ENCODE measurements around the gene UTP25. TPM values are rescaled to one million over a fixed set of nuclear protein-coding genes. Genes with fewer than 3 reads are reported as not detected.
A peak's percentile ranks its signal among the peaks of the same experiment; 100 is the strongest.

The UTP25 gene
- total RNA-seq, 4 donors from 2014 or later: 3.9 to 4.6 (median 4.2) TPM

DNA sequence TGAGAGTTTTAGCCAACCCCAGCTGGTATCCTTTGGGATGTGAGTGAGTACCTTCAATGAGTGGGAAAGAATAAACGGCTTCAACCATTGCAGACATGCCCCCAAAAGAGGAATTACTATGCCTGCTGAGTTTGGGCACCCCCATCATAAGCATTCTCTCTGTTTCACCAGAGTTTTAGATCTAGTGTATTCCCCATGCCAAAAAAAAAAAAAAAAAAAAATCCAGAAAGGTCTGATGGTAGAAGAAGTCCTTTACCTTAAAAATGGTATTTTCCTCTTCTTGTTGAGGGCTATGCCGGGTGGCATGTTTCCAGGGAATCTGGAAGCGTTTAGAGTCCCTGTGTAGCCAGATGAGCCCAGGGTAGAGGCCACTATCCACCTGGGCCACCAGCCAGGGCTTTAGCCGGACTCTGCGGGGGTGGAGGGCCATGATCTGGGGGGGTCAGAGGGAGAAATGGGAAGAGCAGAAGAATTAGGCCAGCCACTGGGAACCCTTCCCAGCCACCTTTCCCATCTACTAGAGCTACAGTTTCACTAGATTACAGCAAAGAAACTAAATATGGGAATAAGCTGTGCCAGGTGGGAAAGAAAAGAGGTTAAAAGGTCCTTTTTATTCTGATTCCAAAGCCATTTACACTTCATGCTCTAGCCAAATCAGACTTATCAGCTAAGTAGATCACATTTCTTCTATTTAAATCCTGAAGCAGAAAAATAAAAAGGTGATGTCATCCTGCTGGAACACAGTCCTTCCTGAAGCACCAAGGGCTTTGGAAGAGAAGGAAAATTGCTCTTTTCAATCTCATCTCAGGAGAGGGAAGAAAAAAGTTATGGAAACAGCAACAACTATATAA, 26.6 kb upstream of the UTP25 start:
- H3K4me3 ChIP-seq: no peak overlapping the region
- DNase-seq (peak in 1 of 2 donors; percentile 13), ATAC-seq (no peak)
- peaks cover 7 to 11% (median 9%) of the 10 kb centered on the region in 3 donors for H3K27me3 ChIP-seq
- in situ Hi-C loops (cut with MboI; ENCODE audit: low sequenced_read_pairs in 4 of 4): no loop called here
- peak overlapping the region in 3 of 4 donors; percentile 8 to 28 (median 25) for H3K27ac ChIP-seq
- H3K4me1 ChIP-seq: peaks cover 0 to 11% of the 10 kb centered on the region in 2 donors
- no peak for TF ChIP-seq POLR2A (IDR thresholded peaks at IDR 0.05)
- TF ChIP-seq, protein P1, sequence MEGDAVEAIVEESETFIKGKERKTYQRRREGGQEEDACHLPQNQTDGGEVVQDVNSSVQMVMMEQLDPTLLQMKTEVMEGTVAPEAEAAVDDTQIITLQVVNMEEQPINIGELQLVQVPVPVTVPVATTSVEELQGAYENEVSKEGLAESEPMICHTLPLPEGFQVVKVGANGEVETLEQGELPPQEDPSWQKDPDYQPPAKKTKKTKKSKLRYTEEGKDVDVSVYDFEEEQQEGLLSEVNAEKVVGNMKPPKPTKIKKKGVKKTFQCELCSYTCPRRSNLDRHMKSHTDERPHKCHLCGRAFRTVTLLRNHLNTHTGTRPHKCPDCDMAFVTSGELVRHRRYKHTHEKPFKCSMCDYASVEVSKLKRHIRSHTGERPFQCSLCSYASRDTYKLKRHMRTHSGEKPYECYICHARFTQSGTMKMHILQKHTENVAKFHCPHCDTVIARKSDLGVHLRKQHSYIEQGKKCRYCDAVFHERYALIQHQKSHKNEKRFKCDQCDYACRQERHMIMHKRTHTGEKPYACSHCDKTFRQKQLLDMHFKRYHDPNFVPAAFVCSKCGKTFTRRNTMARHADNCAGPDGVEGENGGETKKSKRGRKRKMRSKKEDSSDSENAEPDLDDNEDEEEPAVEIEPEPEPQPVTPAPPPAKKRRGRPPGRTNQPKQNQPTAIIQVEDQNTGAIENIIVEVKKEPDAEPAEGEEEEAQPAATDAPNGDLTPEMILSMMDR (IDR thresholded peaks at IDR 0.05 in 4 of 5, conservative IDR thresholded peaks at IDR 0.05 in 1 of 5): no peak
- intact Hi-C loops (cut with DNase I; ENCODE audit: low total_unique reads): no loop called here
- H3K9me3 ChIP-seq: no peaks in the 10 kb centered on the region
- no peaks in the 10 kb centered on the region for H3K36me3 ChIP-seq

DNA sequence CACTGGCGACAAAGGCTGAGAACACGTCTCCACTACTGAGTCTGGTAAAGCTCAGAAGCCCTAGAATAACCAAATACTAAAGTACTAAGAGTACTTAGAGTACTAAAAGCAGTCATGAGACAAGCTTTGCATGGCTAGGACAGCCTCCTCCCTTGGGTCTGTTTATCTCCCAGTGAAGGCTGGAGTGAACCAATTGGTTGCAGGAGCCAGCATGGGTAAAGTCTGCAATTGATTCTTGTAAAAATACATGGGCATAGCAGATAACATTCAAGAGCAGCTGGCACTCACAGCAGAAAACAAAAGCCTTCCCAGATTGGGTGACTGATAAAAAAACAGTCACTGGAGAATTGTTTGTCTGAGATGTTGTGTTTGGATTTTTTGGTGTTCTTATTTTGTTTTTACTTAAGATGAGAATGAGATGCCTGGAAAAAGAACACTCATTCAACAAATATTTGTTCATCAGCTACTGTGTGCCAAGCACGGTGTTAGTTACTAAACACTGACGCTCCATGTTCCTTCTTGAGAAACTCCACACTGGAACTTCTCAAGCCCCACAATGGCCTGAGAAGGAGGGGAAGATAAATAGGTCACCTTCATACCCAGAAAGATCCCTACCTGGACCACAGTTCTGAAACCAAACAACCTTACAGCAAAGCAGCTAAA, 25.5 kb upstream of the UTP25 start:
- intact Hi-C loops (cut with DNase I; ENCODE audit: low total_unique reads): no loop called here

DNA sequence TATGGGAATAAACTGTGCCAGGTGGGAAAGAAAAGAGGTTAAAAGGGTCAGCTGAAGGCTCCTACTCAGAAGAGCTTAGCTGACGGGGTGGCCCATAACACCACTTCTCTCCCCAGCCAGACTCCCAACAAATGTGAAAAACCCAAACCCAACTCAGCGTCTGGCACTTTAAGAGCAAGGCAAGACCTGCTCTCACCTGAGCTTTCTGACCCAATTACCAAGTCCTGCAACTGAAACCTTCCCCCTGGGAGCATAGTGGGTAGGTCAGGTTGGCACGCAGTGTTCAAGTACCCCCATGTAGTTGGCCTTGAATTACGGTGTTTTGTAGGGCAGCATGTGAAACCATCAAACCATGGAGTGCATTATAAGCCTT, 25.0 kb upstream of the UTP25 start:
- no peak for DNase-seq
- intact Hi-C loops (cut with DNase I; ENCODE audit: low total_unique reads): no loop called here
- ATAC-seq: no peak
- in situ Hi-C loops (cut with MboI; ENCODE audit: low sequenced_read_pairs in 4 of 4): no loop called here
- H3K9me3 ChIP-seq: no peaks in the 10 kb centered on the region
- H3K27me3 ChIP-seq: peaks cover 10 to 11% (median 11%) of the 10 kb centered on the region in 3 donors
- TF ChIP-seq, protein P1 (IDR thresholded peaks at IDR 0.05 in 4 of 5, conservative IDR thresholded peaks at IDR 0.05 in 1 of 5): no peak
- TF ChIP-seq POLR2A (IDR thresholded peaks at IDR 0.05): no peak
- H3K27ac ChIP-seq: no peak overlapping the region
- H3K4me3 ChIP-seq: no peak overlapping the region
- H3K36me3 ChIP-seq: no peaks in the 10 kb centered on the region
- peaks cover 0 to 11% of the 10 kb centered on the region in 2 donors for H3K4me1 ChIP-seq

More for the DNA sequence above, 25.5 kb upstream of the UTP25 start:
- TF ChIP-seq, protein P1 (IDR thresholded peaks at IDR 0.05 in 4 of 5, conservative IDR thresholded peaks at IDR 0.05 in 1 of 5): no peak
- no peak for TF ChIP-seq POLR2A (IDR thresholded peaks at IDR 0.05)
- Histone ChIP-seq H3K36me3 (no peaks in the 10 kb centered on the region), H3K4me1 (peaks cover 0 to 11% of the 10 kb centered on the region in 2 donors), H3K9me3 (no peaks in the 10 kb centered on the region), H3K4me3 (no peak overlapping the region), H3K27me3 (peaks cover 10 to 11% (median 11%) of the 10 kb centered on the region in 3 donors), H3K27ac (peak overlapping the region in 1 of 4 donors; percentile 25)
- in situ Hi-C loops (cut with MboI; ENCODE audit: low sequenced_read_pairs in 4 of 4): no loop called here
- ATAC-seq (no peak), DNase-seq (no peak)

DNA sequence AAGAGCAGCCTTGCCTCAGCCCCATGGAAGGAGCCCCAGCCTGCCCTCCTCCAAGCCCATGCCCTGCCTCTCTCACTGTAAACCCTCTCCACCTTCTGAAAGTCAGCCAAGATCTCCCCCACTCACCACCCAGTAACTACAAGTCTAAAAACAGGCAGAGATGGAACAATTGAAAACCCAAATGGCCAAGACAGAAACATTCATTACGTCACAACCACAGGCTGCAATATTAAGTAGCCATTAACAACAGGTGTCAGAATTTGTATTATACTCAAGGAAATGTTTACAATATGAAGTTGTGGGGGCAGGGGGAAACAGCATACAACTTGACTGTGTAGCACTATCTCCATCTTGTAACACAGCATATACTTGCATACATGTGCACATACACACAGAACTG, 24.2 kb upstream of the UTP25 start:
- intact Hi-C loops (cut with DNase I; ENCODE audit: low total_unique reads): no loop called here
- in situ Hi-C loops (cut with MboI; ENCODE audit: low sequenced_read_pairs in 4 of 4): no loop called here
- TF ChIP-seq, protein P1 (IDR thresholded peaks at IDR 0.05 in 4 of 5, conservative IDR thresholded peaks at IDR 0.05 in 1 of 5): no peak
- no peak for TF ChIP-seq POLR2A (IDR thresholded peaks at IDR 0.05)
- H3K4me3 ChIP-seq: no peak overlapping the region
- H3K36me3 ChIP-seq: no peaks in the 10 kb centered on the region
- H3K27ac ChIP-seq: no peak overlapping the region
- peaks cover 0 to 11% of the 10 kb centered on the region in 2 donors for H3K4me1 ChIP-seq
- ATAC-seq: no peak
- peaks cover 10 to 11% (median 11%) of the 10 kb centered on the region in 3 donors for H3K27me3 ChIP-seq
- no peak for DNase-seq
- H3K9me3 ChIP-seq: no peaks in the 10 kb centered on the region
